Gastroesophageal sphincter (tissue), 3 donors: ENCODE results near the gene BLZF1.

Experiments
- EP300 ChIP-seq: sonication (generic); formaldehyde crosslinking; IDR thresholded peaks from one replicate; pipeline ENCODE4 v1.6.1; 2017; ENCODE audit warnings: antibody characterized with exemption, mild to moderate bottlenecking
- POLR2AphosphoS5 ChIP-seq: sonication (generic); formaldehyde crosslinking; IDR thresholded peaks from one replicate; pipeline ENCODE4 v1.6.1; 2017; ENCODE audit warnings: antibody characterized with exemption
- TF ChIP-seq, protein P1 (sequence below), 4 experiments: fragments of 200-600 bp in 2 of 4; fragments of 450-650 bp in 2 of 4; sonication (generic) in 1 of 4; IDR thresholded peaks; one replicate each; pipeline ENCODE4 v1.5.1; 2017 to 2019; ENCODE audit warnings: antibody characterized with exemption in 4 of 4, mild to moderate bottlenecking in 2 of 4, moderate library complexity in 2 of 4

DNA sequence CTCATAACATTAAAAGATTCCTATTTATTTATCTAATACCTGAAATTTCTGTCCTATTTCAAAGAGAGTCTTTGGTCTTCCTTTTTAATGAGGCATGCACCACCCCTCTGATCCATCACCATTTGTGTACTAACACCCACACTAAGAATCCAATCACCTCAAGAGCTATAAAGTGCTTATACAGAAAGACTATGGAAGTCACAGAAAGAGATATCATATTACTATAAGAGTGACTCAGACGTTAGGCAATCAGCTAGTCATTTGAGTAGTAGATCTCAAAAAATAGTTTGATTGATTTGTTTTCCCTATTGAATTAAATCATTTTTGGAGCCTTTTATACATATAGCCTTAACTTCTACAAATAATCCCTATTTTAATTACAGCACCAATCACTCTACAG lies 46.5 kb upstream of the BLZF1 start:
- TF ChIP-seq, protein P1, sequence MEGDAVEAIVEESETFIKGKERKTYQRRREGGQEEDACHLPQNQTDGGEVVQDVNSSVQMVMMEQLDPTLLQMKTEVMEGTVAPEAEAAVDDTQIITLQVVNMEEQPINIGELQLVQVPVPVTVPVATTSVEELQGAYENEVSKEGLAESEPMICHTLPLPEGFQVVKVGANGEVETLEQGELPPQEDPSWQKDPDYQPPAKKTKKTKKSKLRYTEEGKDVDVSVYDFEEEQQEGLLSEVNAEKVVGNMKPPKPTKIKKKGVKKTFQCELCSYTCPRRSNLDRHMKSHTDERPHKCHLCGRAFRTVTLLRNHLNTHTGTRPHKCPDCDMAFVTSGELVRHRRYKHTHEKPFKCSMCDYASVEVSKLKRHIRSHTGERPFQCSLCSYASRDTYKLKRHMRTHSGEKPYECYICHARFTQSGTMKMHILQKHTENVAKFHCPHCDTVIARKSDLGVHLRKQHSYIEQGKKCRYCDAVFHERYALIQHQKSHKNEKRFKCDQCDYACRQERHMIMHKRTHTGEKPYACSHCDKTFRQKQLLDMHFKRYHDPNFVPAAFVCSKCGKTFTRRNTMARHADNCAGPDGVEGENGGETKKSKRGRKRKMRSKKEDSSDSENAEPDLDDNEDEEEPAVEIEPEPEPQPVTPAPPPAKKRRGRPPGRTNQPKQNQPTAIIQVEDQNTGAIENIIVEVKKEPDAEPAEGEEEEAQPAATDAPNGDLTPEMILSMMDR (IDR thresholded peaks at IDR 0.05): no peak
- no peak for TF ChIP-seq EP300
- TF ChIP-seq POLR2AphosphoS5: no peak
